HEK293T (cell line): ENCODE results near the gene OSCP1.

ENCODE experiments used
- BHLHE40 ChIP-seq: fragments of 450-650 bp; IDR thresholded peaks from 2 replicates; pipeline ENCODE4 v1.6.1; 2016; ENCODE audit warnings: mild to moderate bottlenecking, moderate library complexity, borderline replicate concordance
- CTBP1 ChIP-seq: fragments of 450-650 bp; IDR thresholded peaks from 2 replicates; pipeline ENCODE4 v1.6.1; 2016; ENCODE audit warnings: borderline replicate concordance
- ELF4 ChIP-seq: fragments of 450-650 bp; IDR thresholded peaks from 2 replicates; pipeline ENCODE4 v1.6.1; 2017; ENCODE audit warnings: antibody characterized with exemption
- FOXK2 ChIP-seq: fragments of 450-650 bp; IDR thresholded peaks from 2 replicates; pipeline ENCODE4 v1.6.1; 2016; ENCODE audit warnings: mild to moderate bottlenecking
- FOXM1 ChIP-seq: fragments of 450-650 bp; IDR thresholded peaks from 2 replicates; pipeline ENCODE4 v1.6.1; 2017; ENCODE audit warnings: mild to moderate bottlenecking, borderline replicate concordance
- SUZ12 ChIP-seq: fragments of 450-650 bp; IDR thresholded peaks from 2 replicates; pipeline ENCODE4 v1.6.1; 2016; ENCODE audit warnings: mild to moderate bottlenecking
- TARDBP ChIP-seq: fragments of 450-650 bp; IDR thresholded peaks from 2 replicates; pipeline ENCODE4 v1.6.1; 2016

GRCh38 chr1:36369061-36369861 is 81.0 kb downstream of the OSCP1 start:
- no peak for TF ChIP-seq ELF4
- TF ChIP-seq FOXM1, result no peak
- no peak for TF ChIP-seq BHLHE40
- no peak for TF ChIP-seq SUZ12
- no peak for TF ChIP-seq TARDBP
- TF ChIP-seq FOXK2, result no peak
- no peak for TF ChIP-seq CTBP1
